Testis (tissue), 2 donors: Measurements from ENCODE around the gene SND1.

Source experiments
- POLR2A ChIP-seq: fragments of 450-650 bp; IDR thresholded peaks from one replicate; pipeline ENCODE4 v1.6.1; 2017; ENCODE audit warnings: antibody characterized with exemption, mild to moderate bottlenecking, moderate library complexity
- TF ChIP-seq, protein P1 (sequence below), 3 experiments: fragments of 450-650 bp in 2 of 3; fragments of 200-600 bp in 1 of 3; sonication (generic) in 1 of 3; IDR thresholded peaks; one replicate each; pipeline ENCODE4 v1.5.1; 2016 to 2019; ENCODE audit warnings: antibody characterized with exemption in 3 of 3, mild to moderate bottlenecking in 2 of 3, moderate library complexity in 1 of 3

DNA sequence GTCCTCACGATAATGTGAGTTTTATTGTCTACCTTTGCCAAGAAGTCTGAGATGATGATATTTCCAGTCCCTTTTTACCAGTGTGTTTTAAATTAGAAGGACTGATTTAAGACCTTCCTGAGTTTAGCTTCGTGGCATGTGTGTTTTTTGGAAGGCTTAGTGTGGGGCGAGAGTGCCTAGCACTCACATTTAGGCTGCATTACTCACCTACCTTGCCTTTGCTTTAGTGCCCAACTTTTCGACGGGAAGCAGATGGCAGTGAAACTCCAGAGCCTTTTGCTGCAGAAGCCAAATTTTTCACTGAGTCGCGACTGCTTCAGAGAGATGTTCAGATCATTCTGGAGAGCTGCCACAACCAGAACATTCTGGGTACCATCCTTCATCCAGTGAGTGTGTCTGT is 50.9 kb downstream of the SND1 start:
- TF ChIP-seq, protein P1, sequence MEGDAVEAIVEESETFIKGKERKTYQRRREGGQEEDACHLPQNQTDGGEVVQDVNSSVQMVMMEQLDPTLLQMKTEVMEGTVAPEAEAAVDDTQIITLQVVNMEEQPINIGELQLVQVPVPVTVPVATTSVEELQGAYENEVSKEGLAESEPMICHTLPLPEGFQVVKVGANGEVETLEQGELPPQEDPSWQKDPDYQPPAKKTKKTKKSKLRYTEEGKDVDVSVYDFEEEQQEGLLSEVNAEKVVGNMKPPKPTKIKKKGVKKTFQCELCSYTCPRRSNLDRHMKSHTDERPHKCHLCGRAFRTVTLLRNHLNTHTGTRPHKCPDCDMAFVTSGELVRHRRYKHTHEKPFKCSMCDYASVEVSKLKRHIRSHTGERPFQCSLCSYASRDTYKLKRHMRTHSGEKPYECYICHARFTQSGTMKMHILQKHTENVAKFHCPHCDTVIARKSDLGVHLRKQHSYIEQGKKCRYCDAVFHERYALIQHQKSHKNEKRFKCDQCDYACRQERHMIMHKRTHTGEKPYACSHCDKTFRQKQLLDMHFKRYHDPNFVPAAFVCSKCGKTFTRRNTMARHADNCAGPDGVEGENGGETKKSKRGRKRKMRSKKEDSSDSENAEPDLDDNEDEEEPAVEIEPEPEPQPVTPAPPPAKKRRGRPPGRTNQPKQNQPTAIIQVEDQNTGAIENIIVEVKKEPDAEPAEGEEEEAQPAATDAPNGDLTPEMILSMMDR (IDR thresholded peaks at IDR 0.05): no peak
- TF ChIP-seq POLR2A: no peak
